Mononuclear cell (primary cell): ENCODE data around the gene ACTG1. TPM values are rescaled to one million over a fixed set of nuclear protein-coding genes. Genes with fewer than 3 reads are reported as not detected.

Experiments used
- H3K27me3 ChIP-seq: 2 replicates; pipeline ENCODE4 v1.6.0; 2011; ENCODE audit warnings: low read length, control low read depth; ENCODE audit not compliant: insufficient read depth
- H3K4me1 ChIP-seq: 2 replicates; pipeline ENCODE4 v1.5.1; 2011; ENCODE audit warnings: mild to moderate bottlenecking, low read length, control low read depth; ENCODE audit not compliant: insufficient read depth
- H3K4me3 ChIP-seq: 2 replicates; pipeline ENCODE4 v1.5.1; 2011; ENCODE audit warnings: mild to moderate bottlenecking, low read length, moderate library complexity
- H3K9me3 ChIP-seq: 2 replicates; pipeline ENCODE4 v1.5.1; 2011; ENCODE audit warnings: low read depth, mild to moderate bottlenecking, control low read depth, low read length
- total RNA-seq: library from RNA; depleted of rRNA; stranded (reverse); fragments of >200 nt; gene quantifications from one replicate; pipeline ENCODE4 v1.2.3, GENCODE V29; 2012

ACTG1 gene
- total RNA-seq, 1 donor = 2,327 TPM

DNA sequence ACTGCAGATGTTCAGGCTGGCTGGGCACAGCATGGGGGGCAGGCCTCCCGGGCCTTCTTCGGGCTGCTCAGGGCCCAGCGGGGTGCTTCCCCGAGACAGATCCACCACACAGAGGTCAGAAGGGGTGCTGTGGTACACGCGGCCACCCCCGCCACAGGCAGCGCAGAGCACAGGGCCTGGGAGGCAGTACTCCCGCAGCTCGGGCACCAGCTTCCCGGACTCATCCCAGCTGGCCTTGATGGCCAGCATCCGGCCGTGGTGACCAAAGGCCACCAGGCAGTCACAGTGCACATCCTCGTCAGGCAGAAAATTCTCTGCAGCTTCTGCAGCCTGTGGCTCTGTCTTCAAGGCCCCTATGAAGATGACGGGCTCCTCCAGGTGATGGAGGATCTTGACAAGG is 37.7 kb upstream of the ACTG1 start:
- Histone ChIP-seq H3K4me1 (peaks cover 29% of the 10 kb centered on the region), H3K4me3 (no peak overlapping the region), H3K9me3 (no peaks in the 10 kb centered on the region), H3K27me3 (no peaks in the 10 kb centered on the region)

DNA sequence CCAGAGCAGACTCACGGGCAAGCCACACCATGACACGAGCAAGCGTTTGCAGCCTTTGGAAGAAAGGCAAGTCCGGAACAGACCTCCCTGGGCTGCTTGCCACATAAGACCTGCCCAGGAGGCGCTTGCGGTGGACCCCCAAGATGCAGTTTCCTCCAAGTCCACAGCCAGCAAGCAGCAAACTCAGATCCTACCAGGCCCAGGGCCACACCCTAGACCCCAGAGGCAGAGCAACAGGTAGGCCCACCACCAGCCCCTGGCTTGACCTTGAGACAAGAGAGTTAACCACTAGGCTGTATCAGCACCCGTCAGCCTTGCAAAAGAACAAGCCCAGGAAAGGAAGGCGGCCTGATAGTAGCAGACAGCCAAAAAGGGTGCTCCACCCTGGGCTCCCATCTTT is 37.2 kb upstream of the ACTG1 start:
- Histone ChIP-seq H3K4me3 (no peak overlapping the region), H3K4me1 (peaks cover 29% of the 10 kb centered on the region), H3K27me3 (no peaks in the 10 kb centered on the region), H3K9me3 (no peaks in the 10 kb centered on the region)

DNA sequence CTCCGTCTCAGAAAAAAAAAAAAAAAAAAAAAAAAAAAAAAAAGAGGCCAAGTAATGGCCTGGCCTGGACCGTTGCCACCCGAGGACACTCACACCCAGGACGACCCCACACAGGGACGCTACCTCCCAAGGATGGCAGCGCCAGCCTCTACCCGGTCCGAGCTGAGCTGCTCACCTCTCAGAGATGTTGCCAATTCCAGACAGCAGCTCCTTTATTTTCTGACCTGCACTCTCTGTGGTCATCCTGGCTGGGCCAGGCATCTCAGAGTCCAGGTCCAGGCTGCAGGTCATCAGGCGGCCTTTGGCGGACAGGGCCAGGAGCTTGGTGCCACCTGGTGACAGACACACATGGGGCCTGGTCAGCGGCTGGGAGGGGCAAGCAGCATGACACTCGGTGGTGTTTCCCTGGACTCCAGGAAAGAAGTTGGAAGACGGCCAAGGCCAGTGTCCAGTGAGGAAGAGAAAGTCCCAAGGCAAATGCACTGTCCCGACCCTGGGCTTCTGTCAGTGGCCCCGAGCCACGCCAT is 36.5 kb upstream of the ACTG1 start:
- Histone ChIP-seq H3K9me3 (no peaks in the 10 kb centered on the region), H3K27me3 (no peaks in the 10 kb centered on the region), H3K4me3 (no peak overlapping the region), H3K4me1 (peaks cover 25% of the 10 kb centered on the region)

DNA sequence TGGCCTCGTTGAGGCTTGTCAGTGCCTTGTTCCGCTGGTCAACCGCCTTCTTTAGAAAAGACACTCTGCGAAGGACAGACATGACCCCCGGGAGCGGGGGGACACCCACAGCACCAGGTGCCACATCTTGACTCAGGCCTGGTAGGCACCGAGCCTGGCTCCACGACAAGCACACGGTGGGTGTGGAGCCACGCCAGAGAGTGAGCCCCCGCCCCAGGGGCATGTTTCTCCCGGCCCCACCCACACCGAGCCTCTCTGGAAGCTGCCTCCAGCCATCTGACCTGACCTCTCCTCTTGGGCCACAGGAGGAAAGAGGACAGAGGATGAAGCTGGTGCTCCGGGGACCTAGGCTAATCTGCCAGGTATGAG is 35.0 kb upstream of the ACTG1 start:
- Histone ChIP-seq H3K4me1 (peaks cover 14% of the 10 kb centered on the region), H3K4me3 (no peak overlapping the region), H3K9me3 (no peaks in the 10 kb centered on the region), H3K27me3 (no peaks in the 10 kb centered on the region)

DNA sequence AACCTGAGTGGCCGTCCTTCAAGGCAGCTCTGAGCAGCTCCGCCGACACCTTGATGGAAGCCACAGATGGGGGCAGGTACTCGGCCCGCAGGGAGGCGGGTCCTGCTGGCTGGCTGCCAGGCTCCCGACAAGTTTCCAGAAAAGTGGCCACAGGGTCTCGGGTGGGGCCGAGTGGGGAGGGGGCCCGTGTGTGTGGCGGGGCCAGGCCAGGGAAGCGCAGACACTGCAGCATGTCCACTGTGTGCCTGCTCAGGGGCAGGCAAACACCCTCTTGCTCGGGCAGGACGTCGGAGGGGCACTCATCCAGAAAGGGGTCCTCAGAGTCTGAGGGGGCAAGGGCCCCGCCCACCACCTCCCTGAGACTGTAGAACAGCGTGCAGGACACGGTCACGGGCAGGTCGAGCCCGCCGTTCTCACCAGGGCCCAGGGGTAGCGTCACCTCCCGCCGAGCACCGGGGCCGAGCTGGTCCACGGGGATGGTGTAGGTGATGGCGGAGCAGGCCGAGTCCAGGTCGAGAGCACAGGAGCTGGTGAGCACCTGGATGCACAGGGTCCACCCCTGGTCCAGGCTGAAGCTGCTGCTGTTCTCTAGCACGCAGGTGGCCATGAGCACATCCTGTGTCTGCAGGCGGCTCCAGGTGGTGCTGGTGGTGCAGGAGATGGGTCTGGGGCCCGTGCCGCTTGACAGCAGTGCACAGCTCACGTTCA is 34.5 kb upstream of the ACTG1 start:
- H3K4me1 ChIP-seq = peaks cover 14% of the 10 kb centered on the region
- H3K9me3 ChIP-seq = no peaks in the 10 kb centered on the region
- no peaks in the 10 kb centered on the region for H3K27me3 ChIP-seq
- no peak overlapping the region for H3K4me3 ChIP-seq

DNA sequence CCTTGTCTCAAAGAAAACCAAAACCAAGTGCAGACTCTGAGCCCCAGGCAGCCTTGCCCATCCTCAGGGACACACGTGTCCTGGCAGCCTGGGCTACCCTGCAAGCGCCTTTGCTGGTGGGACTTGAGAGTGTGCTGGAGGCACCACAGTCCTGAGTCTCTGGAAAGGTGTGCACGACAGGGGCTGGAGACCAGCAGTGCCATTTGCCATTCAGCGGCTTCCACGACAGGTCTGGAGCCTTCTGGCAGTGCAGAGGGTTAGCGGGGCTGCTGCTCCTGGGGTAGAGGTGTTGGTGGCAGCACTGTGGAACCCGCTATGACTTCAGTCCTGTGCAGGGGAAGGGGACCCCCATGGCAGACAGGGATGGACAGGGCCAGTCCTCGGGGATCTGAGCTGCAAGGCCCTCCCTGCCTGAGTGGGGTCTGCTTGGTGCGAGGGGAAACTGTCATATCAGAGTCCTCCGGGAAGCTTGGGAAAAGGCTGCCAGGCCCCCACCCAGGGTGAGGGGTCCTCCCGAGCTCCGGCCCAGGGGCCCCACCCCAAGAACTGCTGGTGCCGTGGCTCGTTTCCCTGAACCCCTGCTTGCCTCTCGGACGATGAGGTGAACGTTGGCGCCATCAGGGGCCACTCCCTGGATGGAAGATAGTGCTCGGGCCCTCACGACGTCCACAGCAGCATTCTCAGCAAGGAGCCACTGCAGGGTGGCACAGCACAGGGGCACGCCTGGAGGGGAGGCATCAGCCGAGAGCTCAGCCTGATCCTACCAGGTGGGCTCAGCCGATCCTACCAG is 32.8 kb upstream of the ACTG1 start:
- no peaks in the 10 kb centered on the region for H3K27me3 ChIP-seq
- no peaks in the 10 kb centered on the region for H3K9me3 ChIP-seq
- no peaks in the 10 kb centered on the region for H3K4me1 ChIP-seq
- H3K4me3 ChIP-seq = no peak overlapping the region

DNA sequence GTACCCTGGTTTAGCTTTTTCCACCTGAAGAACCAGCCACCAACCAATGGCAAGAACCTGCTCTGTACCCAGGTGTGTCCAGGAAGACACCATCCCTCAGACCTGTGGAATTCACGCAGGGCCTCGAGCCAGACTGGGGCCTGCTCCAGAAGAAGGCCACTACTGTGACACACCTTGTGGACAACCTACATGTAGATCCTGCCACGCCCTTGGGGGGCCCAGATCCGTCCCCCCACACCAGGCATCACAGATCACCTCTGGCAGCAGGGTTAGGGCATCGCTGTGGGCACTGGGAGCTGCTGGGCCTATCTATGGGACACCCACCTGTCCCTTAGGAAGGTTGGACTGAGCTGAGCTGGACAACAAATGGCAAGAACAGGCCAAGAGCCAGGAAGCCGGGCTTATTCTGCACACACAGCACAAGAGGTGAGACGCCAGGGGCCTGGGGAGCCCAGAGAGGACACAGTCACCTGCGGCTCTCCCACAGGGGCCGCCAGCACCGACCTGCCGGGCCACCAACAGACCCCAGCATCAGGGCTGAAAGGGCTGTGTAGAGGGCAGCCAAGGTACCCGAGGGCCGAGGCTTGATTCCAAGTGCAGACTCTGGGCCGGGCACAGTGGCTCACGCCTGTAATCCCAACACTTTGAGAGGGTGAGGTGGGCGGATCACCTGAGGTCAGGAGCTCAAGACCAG is 31.8 kb upstream of the ACTG1 start:
- H3K9me3 ChIP-seq = no peaks in the 10 kb centered on the region
- H3K27me3 ChIP-seq = no peaks in the 10 kb centered on the region

DNA sequence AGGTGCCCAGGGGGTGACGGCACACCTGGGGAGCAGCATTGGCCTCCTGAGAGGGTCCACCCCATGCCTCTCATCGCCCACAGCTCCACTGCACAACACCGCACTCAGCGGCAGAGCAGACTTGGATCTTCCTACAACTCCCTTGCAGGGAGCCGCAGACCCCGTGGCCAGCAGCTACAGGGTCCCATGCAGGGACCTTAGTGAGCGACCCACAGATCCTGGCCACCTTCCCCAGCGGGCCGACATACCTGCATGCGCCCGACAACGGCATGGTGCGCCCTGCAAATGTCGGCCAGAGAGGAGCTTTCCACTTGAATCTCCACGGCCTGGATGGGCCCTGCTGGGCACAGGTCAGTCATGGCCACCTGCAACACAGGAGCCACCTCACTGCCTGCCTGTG is 31.2 kb upstream of the ACTG1 start:
- no peaks in the 10 kb centered on the region for H3K9me3 ChIP-seq
- H3K27me3 ChIP-seq = no peaks in the 10 kb centered on the region
- H3K4me3 ChIP-seq = no peak overlapping the region
- H3K4me1 ChIP-seq = no peaks in the 10 kb centered on the region

More for the DNA sequence above, 31.8 kb upstream of the ACTG1 start:
- no peak overlapping the region for H3K4me3 ChIP-seq
- H3K4me1 ChIP-seq = no peaks in the 10 kb centered on the region

DNA sequence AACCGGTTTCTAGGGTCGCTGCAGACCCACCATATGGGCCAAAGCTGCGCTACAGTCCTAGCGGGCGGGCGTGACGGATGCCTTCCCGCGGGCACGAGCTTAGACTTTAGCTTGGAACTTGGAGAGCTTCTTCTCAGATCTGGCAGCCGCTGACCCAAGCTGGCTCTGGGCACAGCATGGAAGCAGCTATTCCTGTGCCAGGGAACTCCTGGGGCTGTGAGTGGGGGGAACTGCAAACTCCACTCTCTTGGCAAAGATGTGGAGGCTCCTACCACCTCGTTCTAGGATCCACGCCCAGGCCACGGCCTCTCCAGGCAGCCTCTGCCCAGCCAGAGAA is 30.7 kb upstream of the ACTG1 start:
- H3K4me1 ChIP-seq = no peaks in the 10 kb centered on the region
- no peak overlapping the region for H3K4me3 ChIP-seq
- no peaks in the 10 kb centered on the region for H3K27me3 ChIP-seq
- no peaks in the 10 kb centered on the region for H3K9me3 ChIP-seq

DNA sequence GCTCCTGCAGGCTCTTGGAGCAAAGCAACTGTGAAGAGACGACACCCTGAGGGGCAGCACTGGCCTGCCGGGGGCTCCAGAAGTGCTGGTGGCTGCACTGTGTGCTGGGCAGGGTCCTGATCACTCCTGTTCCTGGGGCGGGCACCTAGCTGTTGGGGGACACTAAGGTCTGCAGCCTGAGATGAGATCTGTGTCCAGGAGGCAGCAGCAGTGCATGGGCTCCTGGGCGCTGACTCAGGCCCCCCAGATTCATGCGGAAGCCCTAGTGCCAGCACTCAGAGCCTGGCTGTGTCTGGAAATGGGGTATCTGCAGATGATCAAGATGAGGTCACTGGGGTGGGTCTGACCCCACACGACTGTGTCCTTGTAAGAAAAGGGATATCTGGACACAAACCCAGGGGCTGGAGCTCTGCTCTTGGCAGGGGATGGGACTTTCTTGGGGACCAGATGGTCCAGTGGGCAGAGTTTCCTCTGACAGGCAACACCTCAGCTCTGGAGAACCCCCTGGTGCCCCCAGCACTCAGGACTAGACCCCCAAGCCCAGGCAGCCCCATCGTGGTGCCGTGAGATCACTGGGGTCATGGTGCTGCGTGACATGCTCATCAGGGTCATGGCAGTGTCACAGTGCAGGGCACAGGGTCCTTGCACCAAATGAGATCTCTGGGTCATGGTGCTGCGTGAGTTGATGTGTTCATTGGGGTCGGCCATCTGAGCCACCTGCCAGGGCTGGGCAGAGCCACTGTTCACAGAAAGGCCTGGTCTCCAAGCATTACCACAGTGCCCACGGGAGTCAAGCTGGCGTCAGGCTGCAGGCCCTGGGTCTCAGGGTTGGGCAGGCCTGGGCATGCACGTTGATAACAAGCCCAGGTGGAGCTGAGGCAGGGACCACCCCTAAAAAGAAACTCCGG is 30.1 kb upstream of the ACTG1 start:
- Histone ChIP-seq H3K4me3 (no peak overlapping the region), H3K9me3 (no peaks in the 10 kb centered on the region), H3K4me1 (peaks cover under 1% of the 10 kb centered on the region), H3K27me3 (peaks cover under 1% of the 10 kb centered on the region)

DNA sequence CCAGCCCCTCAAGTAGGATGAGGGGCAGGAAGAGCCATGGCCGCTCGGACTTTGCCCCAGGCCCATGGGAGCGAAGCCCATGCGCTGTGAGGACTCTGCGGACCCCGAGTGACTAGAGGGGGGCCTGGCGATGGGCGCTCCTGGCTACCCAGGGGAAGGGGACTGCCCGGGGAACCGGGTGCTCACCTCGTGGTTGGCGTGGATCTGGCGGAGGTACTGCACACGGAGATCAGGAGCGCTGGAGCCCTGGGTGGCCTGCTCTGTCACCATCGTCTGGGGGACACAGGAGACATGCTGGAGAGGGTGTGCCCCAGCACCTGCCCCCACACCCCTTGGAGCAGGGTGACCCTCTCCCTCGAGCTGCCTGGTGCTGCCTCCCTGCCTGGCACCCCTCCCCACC is 28.5 kb upstream of the ACTG1 start:
- Histone ChIP-seq H3K9me3 (no peaks in the 10 kb centered on the region), H3K27me3 (peaks cover 9% of the 10 kb centered on the region)

DNA sequence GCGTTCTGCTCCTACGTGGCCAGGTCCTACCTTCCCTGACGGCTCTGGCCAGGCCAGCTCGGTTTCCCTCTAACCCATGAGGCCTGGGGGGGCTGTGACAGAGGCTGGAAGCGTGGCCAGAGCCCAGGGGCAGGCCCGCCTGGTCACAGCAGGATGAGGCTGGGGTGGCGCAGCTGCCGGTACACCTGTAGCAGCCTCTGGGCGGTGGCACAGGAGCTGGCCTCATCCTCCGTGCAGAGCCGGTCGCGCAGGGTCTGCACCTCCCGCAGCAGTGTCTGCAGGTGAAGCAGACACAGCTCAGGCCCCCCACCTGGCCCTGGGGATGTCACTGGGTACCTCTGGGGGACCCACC is 28.1 kb upstream of the ACTG1 start:
- Histone ChIP-seq H3K27me3 (peaks cover 12% of the 10 kb centered on the region), H3K4me1 (peaks cover 6% of the 10 kb centered on the region), H3K9me3 (no peaks in the 10 kb centered on the region), H3K4me3 (no peak overlapping the region)

More for the DNA sequence above, 28.5 kb upstream of the ACTG1 start:
- Histone ChIP-seq H3K4me1 (peaks cover 6% of the 10 kb centered on the region), H3K4me3 (no peak overlapping the region)

DNA sequence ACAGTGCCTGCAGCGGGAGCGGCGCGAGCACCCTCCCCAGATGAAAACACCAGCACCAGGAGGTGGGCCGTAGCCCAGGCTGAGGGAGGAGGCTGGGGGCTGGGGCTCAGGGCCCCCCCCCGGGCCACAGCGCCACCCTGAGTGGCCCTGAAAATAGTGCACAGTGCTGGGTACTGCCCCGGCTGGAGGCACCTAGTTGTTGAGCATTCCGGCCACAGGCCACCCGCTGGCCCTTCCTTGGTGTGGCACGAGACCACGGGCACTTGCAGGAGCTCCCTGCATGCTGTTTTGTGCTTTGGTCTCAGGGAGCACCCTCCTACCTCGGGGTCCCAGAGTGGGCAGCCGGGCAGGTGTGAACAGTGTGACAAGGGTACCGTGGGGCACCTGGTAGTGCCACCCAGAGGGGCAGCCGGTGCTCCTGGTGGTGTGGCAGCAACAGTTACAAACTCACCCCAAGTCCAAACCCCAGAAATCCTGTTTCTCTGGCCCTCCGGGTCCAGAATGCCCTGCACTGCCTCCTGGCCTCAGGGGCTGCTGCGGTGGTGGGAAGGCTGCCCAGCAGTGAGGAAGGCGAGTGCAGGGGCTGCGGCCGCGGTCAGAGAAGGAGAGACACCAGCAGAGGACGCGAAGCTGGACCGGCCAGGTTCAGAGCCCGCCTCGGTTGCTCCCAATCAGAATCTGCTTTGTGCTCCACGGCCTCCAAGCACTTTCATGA is 27.5 kb upstream of the ACTG1 start:
- Histone ChIP-seq H3K4me3 (no peak overlapping the region), H3K27me3 (peaks cover 12% of the 10 kb centered on the region), H3K4me1 (peaks cover 6% of the 10 kb centered on the region), H3K9me3 (no peaks in the 10 kb centered on the region)

DNA sequence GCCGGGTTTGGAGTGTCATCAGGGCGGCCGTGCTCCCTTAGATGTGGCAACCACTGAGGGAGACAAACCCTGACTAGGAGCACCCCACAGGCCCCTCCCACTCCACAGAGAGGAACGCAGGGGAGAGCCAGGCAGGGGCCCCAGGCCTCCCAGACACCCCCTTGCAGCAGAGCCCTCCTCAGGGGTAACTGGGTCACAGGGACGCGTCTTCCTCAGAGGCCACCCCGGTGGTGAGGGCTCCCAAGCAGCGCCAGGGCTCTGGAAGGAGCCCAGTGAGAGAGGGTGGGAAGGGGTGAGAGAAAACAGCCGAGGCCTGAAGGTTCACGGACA is 26.9 kb upstream of the ACTG1 start:
- Histone ChIP-seq H3K4me3 (no peak overlapping the region), H3K9me3 (no peaks in the 10 kb centered on the region), H3K4me1 (peaks cover 6% of the 10 kb centered on the region), H3K27me3 (peaks cover 12% of the 10 kb centered on the region)
